ENCODE results near the gene SLC49A3.

SLC49A3 gene

DNA sequence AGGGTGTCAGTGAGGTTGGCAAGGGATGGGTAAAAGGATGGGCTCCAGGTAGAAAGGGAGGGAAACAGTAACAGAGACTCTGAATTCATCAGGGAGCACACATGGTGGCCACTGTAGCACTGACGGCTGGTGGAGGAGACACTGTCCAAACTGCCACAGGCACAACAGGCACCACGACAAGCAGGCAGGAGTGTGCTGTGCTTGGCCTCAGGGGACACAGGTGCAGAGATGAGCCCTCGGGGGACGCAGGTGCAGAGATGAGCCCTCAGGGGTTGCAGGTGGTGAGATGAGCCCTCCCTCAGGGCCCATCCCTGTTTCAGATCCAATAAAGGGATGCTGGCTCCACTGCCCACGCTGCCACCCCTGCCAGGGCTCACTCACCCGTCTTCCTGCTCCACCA is 56.0 kb downstream of the SLC49A3 start:
- no peak for DNase-seq (ENCODE audit: low read depth)

DNA sequence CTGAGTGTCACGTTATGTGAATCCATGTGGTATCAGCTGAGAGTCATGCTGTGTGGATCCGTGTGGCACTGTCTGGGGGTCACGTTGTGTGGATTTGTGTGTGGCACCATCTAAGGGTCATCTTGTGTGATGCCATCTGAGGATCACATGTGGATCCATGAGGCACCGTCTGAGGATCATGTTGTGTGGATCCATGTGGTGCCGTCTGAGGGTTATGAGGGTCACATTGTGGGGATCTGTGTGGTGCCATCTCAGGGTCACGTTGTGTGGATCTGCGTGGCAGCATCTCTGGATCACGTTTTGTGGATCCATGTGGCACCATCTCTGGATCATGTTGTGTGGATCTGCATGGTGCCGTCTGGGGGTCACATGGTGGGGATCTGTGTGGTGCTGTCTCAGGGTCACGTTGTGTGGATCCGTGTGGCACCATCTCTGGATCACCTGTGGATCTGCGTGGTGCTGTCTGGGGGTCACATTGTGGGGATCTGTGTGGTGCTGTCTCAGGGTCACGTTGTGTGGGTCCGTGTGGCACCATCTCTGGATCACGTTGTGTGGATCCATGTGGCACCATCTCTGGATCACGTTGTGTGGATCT is 56.7 kb downstream of the SLC49A3 start:
- no peak for DNase-seq (ENCODE audit: low read depth)

Data from ELR (cell line).